Endothelial cell of umbilical vein (primary cell): Measurements from ENCODE around the gene PTPRD. TPM values are rescaled to one million over a fixed set of nuclear protein-coding genes. Genes with fewer than 3 reads are reported as not detected.

ENCODE experiments used
- BruUV-seq: library from RNA; stranded (reverse); fragments of 400-500 nt; replicated peaks from 2 replicates; lab custom pipeline; 2021; lab: Mats Ljungman, UMichigan
- CTCF ChIA-PET: fragments of 300-600, 350-600 bp; sonication (Branson Sonifier 250); formaldehyde crosslinking; loops from one replicate; lab custom pipeline; 2021; ENCODE audit warnings: antibody characterized with exemption, inconsistent platforms; lab: Charles Lee
- POLR2A ChIA-PET: fragments of 300-600, 350-600 bp; sonication (Branson Sonifier 250); formaldehyde crosslinking; loops from one replicate; lab custom pipeline; 2021; ENCODE audit warnings: antibody characterized with exemption, inconsistent platforms; lab: Charles Lee
- DNase-seq: peaks from one replicate; pipeline ENCODE4 v3.0.0-alpha.2; 2011; ENCODE audit warnings: low read depth, low spot score
- FAIRE-seq: peaks from 2 replicates; lab custom pipeline; 2011; peaks lifted over from hg19 to GRCh38; lab: Jason Lieb, UNC
- H2AFZ ChIP-seq: 2 replicates; pipeline ENCODE4 v1.6.0; 2012; ENCODE audit warnings: low read depth, low read length, control low read depth, inconsistent platforms
- H3K27ac ChIP-seq: 2 replicates; pipeline ENCODE4 v1.5.1; 2011; ENCODE audit warnings: low read depth, mild to moderate bottlenecking, control low read depth, low read length, moderate library complexity; ENCODE audit not compliant: insufficient read depth
- H3K27me3 ChIP-seq, 2 experiments: 2 replicates each; pipeline versions ENCODE4 v1.6.0 to v1.6.1; 2011; ENCODE audit warnings: low read length in 2 of 2, mixed read lengths in 1 of 2; ENCODE audit not compliant: control insufficient read depth in 2 of 2, insufficient read depth in 2 of 2
- H3K36me3 ChIP-seq, 2 experiments: 2 replicates in 1 of 2; 3 replicates in 1 of 2; pipeline ENCODE4 v1.5.1; 2011; ENCODE audit warnings: low read length in 2 of 2, mild to moderate bottlenecking in 1 of 2, moderate library complexity in 1 of 2; ENCODE audit not compliant: control insufficient read depth in 2 of 2, insufficient read depth in 2 of 2; ENCODE audit errors: extremely low read depth in 1 of 2
- H3K4me1 ChIP-seq: 3 replicates; pipeline ENCODE4 v1.5.1; 2011; ENCODE audit warnings: mild to moderate bottlenecking, low read length; ENCODE audit not compliant: control insufficient read depth, insufficient read depth; ENCODE audit errors: extremely low read depth
- H3K4me2 ChIP-seq: 2 replicates; pipeline ENCODE4 v1.6.1; 2011; ENCODE audit warnings: low read length, control low read depth, mixed read lengths; ENCODE audit not compliant: insufficient read depth
- H3K4me3 ChIP-seq, 3 experiments: fragments of 200-600 bp in 1 of 3; sonication (generic), shearing (Covaris generic) in 1 of 3; replicated peaks in 1 of 3; 2 replicates each; pipeline ENCODE4 v1.5.1; 2011 to 2016; ENCODE audit warnings: control low read depth in 3 of 3, low read length in 3 of 3, mild to moderate bottlenecking in 2 of 3, inconsistent platforms in 1 of 3, low read depth in 1 of 3, moderate library complexity in 1 of 3; ENCODE audit not compliant: insufficient read depth in 1 of 3
- H3K79me2 ChIP-seq: 2 replicates; pipeline ENCODE4 v1.6.0; 2012; ENCODE audit warnings: low read length, inconsistent platforms; ENCODE audit not compliant: control insufficient read depth, insufficient read depth
- H3K9ac ChIP-seq: replicated peaks from 2 replicates; pipeline ENCODE3; 2011; ENCODE audit warnings: low read length, control low read depth; ENCODE audit not compliant: insufficient read depth; ENCODE audit errors: extremely low read depth
- H3K9me1 ChIP-seq: replicated peaks from 3 replicates; pipeline ENCODE4 v1.6.0; 2011; ENCODE audit warnings: mild to moderate bottlenecking, low read length; ENCODE audit not compliant: control insufficient read depth, insufficient read depth; ENCODE audit errors: extremely low read depth
- H3K9me3 ChIP-seq: replicated peaks from 2 replicates; pipeline ENCODE4 v1.5.1; 2012; ENCODE audit warnings: low read length, inconsistent platforms; ENCODE audit not compliant: control insufficient read depth, insufficient read depth
- H4K20me1 ChIP-seq: replicated peaks from 2 replicates; pipeline ENCODE3; 2011; ENCODE audit warnings: mild to moderate bottlenecking, low read length; ENCODE audit not compliant: control insufficient read depth, insufficient read depth; ENCODE audit errors: extremely low read depth
- CTCF ChIP-seq, 2 donors: IDR thresholded peaks; 1 replicate in 1 of 2; 2 replicates in 1 of 2; pipeline ENCODE4 v1.5.1; 2011; ENCODE audit warnings: low read length in 2 of 2, mild to moderate bottlenecking in 2 of 2, moderate library complexity in 2 of 2, control low read depth in 1 of 2, inconsistent platforms in 1 of 2, low read depth in 1 of 2; ENCODE audit not compliant: insufficient read depth in 1 of 2; ENCODE audit errors: extremely low read depth in 1 of 2
- EZH2 ChIP-seq: IDR thresholded peaks from 2 replicates; pipeline ENCODE4 v1.6.1; 2012; ENCODE audit warnings: borderline replicate concordance, low read depth, mild to moderate bottlenecking, moderate library complexity, low read length, inconsistent platforms; ENCODE audit not compliant: severe bottlenecking
- FOS ChIP-seq: IDR thresholded peaks from 2 replicates; pipeline ENCODE4 v1.6.1; 2011; ENCODE audit warnings: mild to moderate bottlenecking, low read length, moderate library complexity, borderline replicate concordance; ENCODE audit not compliant: insufficient read depth
- GATA2 ChIP-seq: IDR thresholded peaks from 2 replicates; pipeline ENCODE4 v1.7.0; 2011; ENCODE audit warnings: low read depth, mild to moderate bottlenecking, moderate library complexity, mixed read lengths, low read length; ENCODE audit not compliant: insufficient read length, insufficient read depth
- JUN ChIP-seq: IDR thresholded peaks from 2 replicates; pipeline ENCODE4 v1.6.1; 2011; ENCODE audit warnings: borderline replicate concordance, low read depth; ENCODE audit not compliant: insufficient read length, insufficient read depth
- MAX ChIP-seq: IDR thresholded peaks from 2 replicates; pipeline ENCODE4 v1.6.1; 2011; ENCODE audit not compliant: insufficient read depth, insufficient read length
- MYC ChIP-seq: IDR thresholded peaks from one replicate; pipeline ENCODE4 v1.6.1; 2011; ENCODE audit warnings: mild to moderate bottlenecking, low read depth, low read length
- POLR2A ChIP-seq: IDR thresholded peaks from 2 replicates; pipeline ENCODE4 v1.6.1; 2012; ENCODE audit warnings: low read depth, mild to moderate bottlenecking, control low read depth, low read length
- POLR2AphosphoS5 ChIP-seq: IDR thresholded peaks from 2 replicates; pipeline ENCODE4 v1.6.1; 2012; ENCODE audit warnings: low read depth, mild to moderate bottlenecking, control low read depth, low read length, moderate library complexity; ENCODE audit not compliant: insufficient read depth
- dilution Hi-C: fragments of 300-500 bp; cut with MboI; formaldehyde crosslinking; loops from one replicate; pipeline ENCODE4 v1.15.0; 2019; ENCODE audit warnings: low sequenced_read_pairs; ENCODE audit not compliant: extremely low pct_ligation_motif_present
- intact Hi-C: fragments of 100-400 bp; cut with micrococcal nuclease; formaldehyde crosslinking; loops from one replicate; pipeline ENCODE4 v1.10.0; 2022
- polyA plus RNA-seq, 4 experiments: library from polyadenylated mRNA; depleted of rRNA in 3 of 4; stranded (reverse) in 3 of 4; unstranded in 1 of 4; fragments of >200 nt; gene quantifications; 2 replicates each; pipeline versions ENCODE4 v1.2.1 to v1.2.3, GENCODE V29; 2011 to 2012; ENCODE audit warnings: missing spikeins in 1 of 4
- total RNA-seq: library from RNA; stranded (reverse); gene quantifications from 2 replicates; pipeline ENCODE4 v1.2.3, GENCODE V29; 2021

Gene PTPRD
- total and polyA plus RNA-seq, 2 donors (not counting 3 experiments of a cell fraction or from before 2014, with no cell fraction given), result 5.5 to 5.7 TPM

- FAIRE-seq, result no peak
Observed at GRCh38 chr9:8815931-8816330, 1796.9 kb downstream of the PTPRD start.

More at GRCh38 chr9:8815931-8816330, 1796.9 kb downstream of the PTPRD start:
- no peak overlapping the region for H3K4me3 ChIP-seq
- H3K27ac ChIP-seq, result no peak overlapping the region
- no peak overlapping the region for H3K9ac ChIP-seq
- no peaks in the 10 kb centered on the region for H3K36me3 ChIP-seq
- intact Hi-C loops, result no loop called here
- H3K27me3 ChIP-seq, result no peaks in the 10 kb centered on the region
- H3K4me1 ChIP-seq, result no peaks in the 10 kb centered on the region
- ChIA-PET CTCF (no interaction called here), POLR2A (no interaction called here)
- H3K9me3 ChIP-seq, result no peaks in the 10 kb centered on the region
- TF ChIP-seq MYC (no peak), EZH2 (no peak), POLR2A (no peak), FOS (no peak), POLR2AphosphoS5 (no peak), MAX (no peak), GATA2 (no peak), CTCF (IDR thresholded peaks at IDR 0.05; ENCODE audit: extremely low read depth in 1 of 2, insufficient read depth in 1 of 2, low read depth in 1 of 2, low read length in 2 of 2) (no peak), JUN (no peak)
- no TSS peak for BruUV-seq
- no peaks in the 10 kb centered on the region for H3K9me1 ChIP-seq
- H4K20me1 ChIP-seq, result no peaks in the 10 kb centered on the region
- H3K79me2 ChIP-seq, result no peaks in the 10 kb centered on the region
- no peak for DNase-seq
- dilution Hi-C loops, result no loop called here
- H3K4me2 ChIP-seq, result no peak overlapping the region
- no peak overlapping the region for H2AFZ ChIP-seq
